Upper lobe of left lung (tissue), 4 donors: ENCODE results near the gene PARD3B.

ENCODE experiments used
- CTCF ChIP-seq, 6 experiments: fragments of 450-650 bp in 4 of 6; fragments of 200-600 bp in 2 of 6; sonication (generic) in 2 of 6; IDR thresholded peaks; one replicate each; pipeline ENCODE4 v1.5.1; 2016 to 2019; ENCODE audit warnings: antibody characterized with exemption in 6 of 6
- POLR2A ChIP-seq, 4 donors: fragments of 450-650 bp; IDR thresholded peaks; one replicate each; pipeline ENCODE4 v1.5.1; 2016 to 2017; ENCODE audit warnings: antibody characterized with exemption in 4 of 4, mild to moderate bottlenecking in 2 of 4

- TF ChIP-seq CTCF (IDR thresholded peaks at IDR 0.05) (no peak), POLR2A (IDR thresholded peaks at IDR 0.05) (no peak)
These were observed 488.2 kb downstream of the PARD3B start for GRCh38 chr2:205033431-205033830.
